Peyer's patch (tissue), 4 donors: ENCODE measurements around the gene GLI3.

Experiments
- POLR2A ChIP-seq, 2 donors: fragments of 450-650 bp; IDR thresholded peaks; one replicate each; pipeline ENCODE4 v1.5.1; 2017; ENCODE audit warnings: antibody characterized with exemption in 2 of 2, mild to moderate bottlenecking in 2 of 2, moderate library complexity in 2 of 2
- TF ChIP-seq, protein P1 (sequence below), 6 experiments: fragments of 450-650 bp in 4 of 6; fragments of 200-600 bp in 2 of 6; sonication (generic) in 1 of 6; IDR thresholded peaks; one replicate each; pipeline ENCODE4 v1.5.1; 2017 to 2019; ENCODE audit warnings: antibody characterized with exemption in 6 of 6, mild to moderate bottlenecking in 3 of 6, moderate library complexity in 1 of 6

DNA sequence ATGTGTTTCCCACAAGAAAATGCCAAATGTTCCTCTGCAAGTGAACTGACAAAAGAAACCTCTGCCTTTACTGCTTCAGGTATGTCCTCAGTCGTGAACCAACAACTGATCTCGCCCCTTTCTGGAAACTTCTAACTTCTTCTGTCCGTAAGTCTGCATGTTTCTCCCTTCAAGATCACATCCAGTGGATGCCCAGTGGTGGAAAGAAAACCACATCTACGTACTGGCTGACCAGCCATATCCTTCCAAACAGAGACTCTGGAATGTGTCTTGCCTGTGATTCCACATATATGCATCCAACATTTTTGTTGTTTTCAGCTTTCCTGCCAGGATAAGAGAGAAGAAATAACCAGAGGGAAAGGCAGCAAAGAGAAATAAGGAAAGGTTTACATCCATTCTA is 152.7 kb downstream of the GLI3 start:
- TF ChIP-seq POLR2A (IDR thresholded peaks at IDR 0.05): no peak
- TF ChIP-seq, protein P1, sequence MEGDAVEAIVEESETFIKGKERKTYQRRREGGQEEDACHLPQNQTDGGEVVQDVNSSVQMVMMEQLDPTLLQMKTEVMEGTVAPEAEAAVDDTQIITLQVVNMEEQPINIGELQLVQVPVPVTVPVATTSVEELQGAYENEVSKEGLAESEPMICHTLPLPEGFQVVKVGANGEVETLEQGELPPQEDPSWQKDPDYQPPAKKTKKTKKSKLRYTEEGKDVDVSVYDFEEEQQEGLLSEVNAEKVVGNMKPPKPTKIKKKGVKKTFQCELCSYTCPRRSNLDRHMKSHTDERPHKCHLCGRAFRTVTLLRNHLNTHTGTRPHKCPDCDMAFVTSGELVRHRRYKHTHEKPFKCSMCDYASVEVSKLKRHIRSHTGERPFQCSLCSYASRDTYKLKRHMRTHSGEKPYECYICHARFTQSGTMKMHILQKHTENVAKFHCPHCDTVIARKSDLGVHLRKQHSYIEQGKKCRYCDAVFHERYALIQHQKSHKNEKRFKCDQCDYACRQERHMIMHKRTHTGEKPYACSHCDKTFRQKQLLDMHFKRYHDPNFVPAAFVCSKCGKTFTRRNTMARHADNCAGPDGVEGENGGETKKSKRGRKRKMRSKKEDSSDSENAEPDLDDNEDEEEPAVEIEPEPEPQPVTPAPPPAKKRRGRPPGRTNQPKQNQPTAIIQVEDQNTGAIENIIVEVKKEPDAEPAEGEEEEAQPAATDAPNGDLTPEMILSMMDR (IDR thresholded peaks at IDR 0.05): no peak
